Kidney (tissue), 14 donors: ENCODE results near the gene SRGAP3. TPM values are rescaled to one million over a fixed set of nuclear protein-coding genes. Genes with fewer than 3 reads are reported as not detected.

Experiments used
- DNase-seq, 5 donors: peaks; one replicate each; pipeline ENCODE4 v3.0.0-alpha.2; 2013 to 2020
- FAIRE-seq: peaks from 2 replicates; lab custom pipeline; 2012; peaks lifted over from hg19 to GRCh38; lab: Jason Lieb, UNC
- H3K27ac ChIP-seq, 2 donors: one replicate each; pipeline ENCODE4 v1.7.0; 2013; ENCODE audit warnings: low read depth in 2 of 2, low read length in 2 of 2, inconsistent platforms in 1 of 2
- H3K27me3 ChIP-seq: one replicate; pipeline ENCODE4 v1.7.1; 2013; ENCODE audit warnings: low read length, inconsistent platforms; ENCODE audit not compliant: control insufficient read depth, insufficient read depth
- H3K36me3 ChIP-seq, 3 donors: one replicate each; pipeline versions ENCODE4 v1.7.0 to v1.7.1; 2013; ENCODE audit warnings: low read length in 3 of 3, control low read depth in 1 of 3, inconsistent platforms in 1 of 3; ENCODE audit not compliant: insufficient read depth in 3 of 3, control insufficient read depth in 2 of 3
- H3K4me1 ChIP-seq, 3 donors: one replicate each; pipeline versions ENCODE4 v1.7.0 to v1.7.1; 2013; ENCODE audit warnings: low read length in 3 of 3, inconsistent platforms in 1 of 3, low read depth in 1 of 3; ENCODE audit not compliant: control insufficient read depth in 2 of 3, insufficient read depth in 2 of 3
- H3K4me3 ChIP-seq, 3 donors: one replicate each; pipeline versions ENCODE4 v1.7.0 to v1.8.1; 2013; ENCODE audit warnings: low read length in 3 of 3, control low read depth in 1 of 3, inconsistent platforms in 1 of 3
- H3K9ac ChIP-seq, 3 donors: one replicate each; pipeline versions ENCODE4 v1.7.0 to v1.7.1; 2013; ENCODE audit warnings: low read length in 3 of 3, control low read depth in 1 of 3, inconsistent platforms in 1 of 3
- H3K9me3 ChIP-seq, 3 donors: one replicate each; pipeline versions ENCODE4 v1.7.0 to v1.7.1; 2013; ENCODE audit warnings: low read length in 3 of 3, control low read depth in 1 of 3, inconsistent platforms in 1 of 3; ENCODE audit not compliant: control insufficient read depth in 2 of 3, insufficient read depth in 1 of 3
- CTCF ChIP-seq: IDR thresholded peaks from 3 replicates; pipeline ENCODE4 v1.5.1; 2012; ENCODE audit warnings: mild to moderate bottlenecking, moderate library complexity, borderline replicate concordance; ENCODE audit not compliant: insufficient read depth; ENCODE audit errors: extremely low read depth
- intact Hi-C: fragments of 100-400 bp; cut with DNase I; formaldehyde crosslinking; loops from one replicate; pipeline ENCODE4 v1.11.1; 2022
- polyA plus RNA-seq: library from polyadenylated mRNA; stranded (reverse); fragments of 350-450 nt; fragmentation: Illumina TruSeq; extraction: RNeasy Lipid Tissue Mini Kit (QIAGEN cat#74804); gene quantifications from one replicate; pipeline ENCODE4 v1.2.3, GENCODE V29; 2014; ENCODE audit warnings: low read depth, low replicate concordance; ENCODE audit not compliant: insufficient read depth
- total RNA-seq: library from RNA; stranded (reverse); fragmentation: NEBNext Ultra II Directional; extraction: Animal tissue kit (Norgen Biotek cat#: 25700); gene quantifications from one replicate; pipeline ENCODE4 v1.2.1, GENCODE V29; 2021
- donor health status: control.
- donor health status: control.
- donor health status: control.
- donor health status: control.
- donor health status: control.
- donor health status: DM: yes; HTN: yes; CAD: no.
- donor health status: Normal renal cell carcinoma (clear cell type).

The SRGAP3 gene
- total and polyA plus RNA-seq, 2 donors from 2014 or later = 4.1 to 24.3 TPM

- no peak for DNase-seq
Measured at GRCh38 chr3:9222956-9223639, 26.3 kb downstream of the SRGAP3 start.

DNA sequence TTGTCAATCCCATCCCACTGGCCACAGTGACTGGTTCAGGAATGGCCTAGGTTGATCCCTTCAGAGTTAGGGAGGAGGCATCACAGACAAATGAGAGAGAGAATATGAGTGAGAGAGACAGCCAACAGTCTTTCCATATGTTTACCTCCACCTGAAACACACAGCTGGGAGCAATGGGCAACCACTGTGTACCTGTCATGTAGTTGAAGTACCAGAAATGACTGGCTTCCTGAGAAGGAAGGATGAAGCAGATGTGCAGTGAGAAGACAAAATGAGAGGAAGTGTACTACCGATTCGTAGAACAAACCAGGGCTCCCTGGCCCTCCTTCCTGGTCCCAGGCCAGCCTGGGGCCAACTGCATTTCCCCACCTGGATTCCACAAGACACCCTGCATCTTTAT lies 27.4 kb downstream of the SRGAP3 start:
- FAIRE-seq = no peak
- Histone ChIP-seq H3K9ac (no peak overlapping the region), H3K4me3 (no peak overlapping the region), H3K36me3 (no peaks in the 10 kb centered on the region), H3K27ac (no peak overlapping the region), H3K9me3 (no peaks in the 10 kb centered on the region), H3K27me3 (no peaks in the 10 kb centered on the region), H3K4me1 (no peaks in the 10 kb centered on the region)
- no peak for TF ChIP-seq CTCF
- no peak for DNase-seq
- intact Hi-C loops = no loop called here

More at GRCh38 chr3:9222956-9223639, 26.3 kb downstream of the SRGAP3 start:
- Histone ChIP-seq H3K4me3 (no peak overlapping the region), H3K9ac (no peak overlapping the region), H3K27me3 (no peaks in the 10 kb centered on the region), H3K9me3 (no peaks in the 10 kb centered on the region), H3K4me1 (no peaks in the 10 kb centered on the region), H3K27ac (no peak overlapping the region), H3K36me3 (no peaks in the 10 kb centered on the region)
- intact Hi-C loops = no loop called here
- TF ChIP-seq CTCF = no peak
- no peak for FAIRE-seq

GRCh38 chr3:9218514-9218846 lies 31.0 kb downstream of the SRGAP3 start:
- FAIRE-seq = no peak
- H3K4me3 ChIP-seq = no peak overlapping the region
- no peak for TF ChIP-seq CTCF

More at GRCh38 chr3:9218514-9218846, 31.0 kb downstream of the SRGAP3 start:
- H3K27ac ChIP-seq = no peak overlapping the region
- H3K9me3 ChIP-seq = no peaks in the 10 kb centered on the region
- no peaks in the 10 kb centered on the region for H3K27me3 ChIP-seq
- no peaks in the 10 kb centered on the region for H3K4me1 ChIP-seq
- no peak for DNase-seq
- no peak overlapping the region for H3K9ac ChIP-seq
- no peaks in the 10 kb centered on the region for H3K36me3 ChIP-seq
- intact Hi-C loops = no loop called here
